Activated CD8-positive, alpha-beta memory T cell treated with anti-CD3 and anti-CD28 coated beads, Interleukin-2, amount 50 U/mL, for 1 hour (primary cell): Measurements from ENCODE around the gene MCTP1.
"Not testable (repeated sequence)": the region's sequence is repeated elsewhere in the genome, so short reads cannot be mapped to it uniquely, and the experiment has no call there.

ENCODE experiments used
- DNase-seq: peaks from one replicate; pipeline ENCODE4 v3.0.0-alpha.2; 2020; ENCODE audit errors: extremely low read depth

The MCTP1 gene

GRCh38 chr5:95184924-95185323 lies 100.0 kb downstream of the MCTP1 start:
- DNase-seq, result no peak

GRCh38 chr5:95181644-95182043 lies 103.2 kb downstream of the MCTP1 start:
- DNase-seq, result no peak

- DNase-seq, result no peak
Measured at GRCh38 chr5:95178046-95178651, 106.7 kb downstream of the MCTP1 start.

GRCh38 chr5:95177456-95177855 lies 107.4 kb downstream of the MCTP1 start:
- DNase-seq, result no peak

GRCh38 chr5:95175106-95175505 lies 109.8 kb downstream of the MCTP1 start:
- DNase-seq, result no peak

GRCh38 chr5:95172659-95173058 lies 112.2 kb downstream of the MCTP1 start:
- no peak for DNase-seq

GRCh38 chr5:95164861-95165260 lies 120.0 kb downstream of the MCTP1 start:
- no peak for DNase-seq

- DNase-seq, result no peak
Measured at GRCh38 chr5:95163079-95163478, 121.8 kb downstream of the MCTP1 start.

- DNase-seq, result no peak
Measured at GRCh38 chr5:95162231-95162992, 122.5 kb downstream of the MCTP1 start.

- no peak for DNase-seq
Measured at GRCh38 chr5:95159603-95160002, 125.3 kb downstream of the MCTP1 start.

- DNase-seq, result no peak
Measured at GRCh38 chr5:95155888-95156287, 129.0 kb downstream of the MCTP1 start.

- no peak for DNase-seq
Measured at GRCh38 chr5:95153511-95153910, 131.4 kb downstream of the MCTP1 start.

GRCh38 chr5:95152535-95152934 lies 132.4 kb downstream of the MCTP1 start:
- no peak for DNase-seq

GRCh38 chr5:95152131-95152530 lies 132.8 kb downstream of the MCTP1 start:
- DNase-seq, result no peak

- DNase-seq, result no peak
Measured at GRCh38 chr5:95151694-95152093, 133.2 kb downstream of the MCTP1 start.

- no peak for DNase-seq
Measured at GRCh38 chr5:95149387-95149786, 135.5 kb downstream of the MCTP1 start.

GRCh38 chr5:95148453-95148852 lies 136.4 kb downstream of the MCTP1 start:
- no peak for DNase-seq

- DNase-seq, result not testable (repeated sequence)
Measured at GRCh38 chr5:95143858-95144257, 141.0 kb downstream of the MCTP1 start.

GRCh38 chr5:95142145-95142544 lies 142.7 kb downstream of the MCTP1 start:
- DNase-seq, result no peak

GRCh38 chr5:95141141-95141540 lies 143.8 kb downstream of the MCTP1 start:
- DNase-seq, result no peak

GRCh38 chr5:95134326-95134725 lies 150.6 kb downstream of the MCTP1 start:
- no peak for DNase-seq

GRCh38 chr5:95132096-95132495 lies 152.8 kb downstream of the MCTP1 start:
- no peak for DNase-seq

GRCh38 chr5:95130941-95131340 lies 154.0 kb downstream of the MCTP1 start:
- no peak for DNase-seq

- no peak for DNase-seq
Measured at GRCh38 chr5:95124731-95125130, 160.2 kb downstream of the MCTP1 start.
